Measurements from ENCODE around the gene TSPOAP1. TPM values are rescaled to one million over a fixed set of nuclear protein-coding genes. Genes with fewer than 3 reads are reported as not detected.

TSPOAP1 gene
- total RNA-seq, 2 donors from 2014 or later, result 31.3 to 36.8 TPM

DNA sequence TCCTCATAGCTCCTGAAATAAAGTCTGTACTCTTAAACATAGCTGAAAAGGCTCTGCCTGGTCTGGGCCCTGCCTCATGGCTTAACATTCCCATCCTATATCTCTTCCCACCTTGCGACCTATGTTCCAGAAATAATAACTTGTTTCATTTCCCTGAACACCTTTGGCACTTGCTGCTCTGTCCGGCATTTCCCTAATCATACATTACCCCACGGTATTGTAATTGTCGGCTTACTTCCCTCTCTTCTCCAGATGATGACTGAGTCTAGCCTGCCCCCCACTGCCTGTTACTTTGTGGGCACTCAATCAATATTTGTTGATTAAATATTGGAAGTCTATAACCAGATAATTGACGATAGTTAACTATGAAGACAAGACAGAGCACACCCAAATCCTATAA lies 46.7 kb upstream of the TSPOAP1 start:
- no peak overlapping the region for H3K27ac ChIP-seq (ENCODE audit: low read depth, low read length)
- H3K36me3 ChIP-seq (ENCODE audit: control insufficient read depth, insufficient read depth, low read length), result no peaks in the 10 kb centered on the region
- no peaks in the 10 kb centered on the region for H3K9me3 ChIP-seq (ENCODE audit: control insufficient read depth, low read length)
- Mint-ChIP-seq H3K27me3 (ENCODE audit: insufficient read depth) (no peaks in the 10 kb centered on the region), H3K4me3 (no peak overlapping the region), H3K4me1 (peaks cover 12% of the 10 kb centered on the region), H3K27ac (no peak overlapping the region), H3K36me3 (ENCODE audit: low read depth) (no peaks in the 10 kb centered on the region), H3K9me3 (no peaks in the 10 kb centered on the region)
- no peak overlapping the region for H3K9ac ChIP-seq (ENCODE audit: extremely low read depth, low read length, poor library complexity, severe bottlenecking)
- H3K4me3 ChIP-seq (ENCODE audit: low read length), result no peak overlapping the region
- no peaks in the 10 kb centered on the region for H3K27me3 ChIP-seq (ENCODE audit: control insufficient read depth, insufficient read depth, low read length, poor library complexity, severe bottlenecking)
- TF ChIP-seq, protein P1, sequence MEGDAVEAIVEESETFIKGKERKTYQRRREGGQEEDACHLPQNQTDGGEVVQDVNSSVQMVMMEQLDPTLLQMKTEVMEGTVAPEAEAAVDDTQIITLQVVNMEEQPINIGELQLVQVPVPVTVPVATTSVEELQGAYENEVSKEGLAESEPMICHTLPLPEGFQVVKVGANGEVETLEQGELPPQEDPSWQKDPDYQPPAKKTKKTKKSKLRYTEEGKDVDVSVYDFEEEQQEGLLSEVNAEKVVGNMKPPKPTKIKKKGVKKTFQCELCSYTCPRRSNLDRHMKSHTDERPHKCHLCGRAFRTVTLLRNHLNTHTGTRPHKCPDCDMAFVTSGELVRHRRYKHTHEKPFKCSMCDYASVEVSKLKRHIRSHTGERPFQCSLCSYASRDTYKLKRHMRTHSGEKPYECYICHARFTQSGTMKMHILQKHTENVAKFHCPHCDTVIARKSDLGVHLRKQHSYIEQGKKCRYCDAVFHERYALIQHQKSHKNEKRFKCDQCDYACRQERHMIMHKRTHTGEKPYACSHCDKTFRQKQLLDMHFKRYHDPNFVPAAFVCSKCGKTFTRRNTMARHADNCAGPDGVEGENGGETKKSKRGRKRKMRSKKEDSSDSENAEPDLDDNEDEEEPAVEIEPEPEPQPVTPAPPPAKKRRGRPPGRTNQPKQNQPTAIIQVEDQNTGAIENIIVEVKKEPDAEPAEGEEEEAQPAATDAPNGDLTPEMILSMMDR (conservative IDR thresholded peaks at IDR 0.05), result no peak
- peak; percentile 26 for DNase-seq
- WGBS, 2 experiments (ENCODE audit: insufficient coverage in 1 of 2, insufficient read length in 1 of 2), result 89 to 92% methylated on average over 4 to 5 of the region's 5 CpGs
- H3K4me1 ChIP-seq (ENCODE audit: control insufficient read depth, insufficient read depth, low read length), result no peaks in the 10 kb centered on the region

- H3K9me3 Mint-ChIP-seq, result no peaks in the 10 kb centered on the region
- Histone ChIP-seq H3K4me1 (ENCODE audit: control insufficient read depth, insufficient read depth, low read length) (no peaks in the 10 kb centered on the region), H3K36me3 (ENCODE audit: control insufficient read depth, insufficient read depth, low read length) (no peaks in the 10 kb centered on the region), H3K4me3 (ENCODE audit: low read length) (no peak overlapping the region), H3K27ac (ENCODE audit: low read depth, low read length) (no peak overlapping the region), H3K9ac (ENCODE audit: extremely low read depth, low read length, poor library complexity, severe bottlenecking) (no peak overlapping the region), H3K27me3 (ENCODE audit: control insufficient read depth, insufficient read depth, low read length, poor library complexity, severe bottlenecking) (no peaks in the 10 kb centered on the region), H3K9me3 (ENCODE audit: control insufficient read depth, low read length) (no peaks in the 10 kb centered on the region)
- DNase-seq, result no peak
- H3K27me3 Mint-ChIP-seq (ENCODE audit: insufficient read depth), result no peaks in the 10 kb centered on the region
- 85% methylated on average over 1 of the region's 1 CpG; no CpG with 5 or more reads in 1 of the 2 experiments for WGBS, 2 experiments (ENCODE audit: insufficient coverage in 1 of 2, insufficient read length in 1 of 2)
- no peak overlapping the region for H3K27ac Mint-ChIP-seq
- H3K4me1 Mint-ChIP-seq, result peaks cover 12% of the 10 kb centered on the region
- no peak overlapping the region for H3K4me3 Mint-ChIP-seq
- no peaks in the 10 kb centered on the region for H3K36me3 Mint-ChIP-seq (ENCODE audit: low read depth)
- TF ChIP-seq, protein P1 (conservative IDR thresholded peaks at IDR 0.05), result no peak
These were observed 45.3 kb upstream of the TSPOAP1 start for GRCh38 chr17:58373923-58374322.

DNA sequence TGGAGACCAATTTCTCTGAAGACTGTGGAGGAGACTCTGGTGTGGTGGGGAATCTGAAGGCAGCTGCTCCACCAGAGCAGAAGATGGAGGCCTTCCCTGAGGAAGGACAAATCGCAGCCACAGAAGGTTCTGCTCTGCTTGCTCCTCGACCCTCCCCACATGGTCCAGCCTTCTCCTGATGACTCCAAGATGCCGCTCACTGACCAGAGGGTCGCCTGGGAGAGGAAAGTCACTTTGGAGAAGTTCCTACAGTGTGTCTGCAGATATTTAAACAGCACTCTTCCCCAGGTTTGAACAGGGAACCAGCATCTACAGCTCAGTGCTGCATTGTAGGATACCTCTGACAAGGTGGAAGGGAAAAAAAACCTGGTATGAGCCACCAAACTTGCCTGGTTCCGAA lies 44.4 kb upstream of the TSPOAP1 start:
- H3K36me3 Mint-ChIP-seq (ENCODE audit: low read depth), result no peaks in the 10 kb centered on the region
- H3K4me1 ChIP-seq (ENCODE audit: control insufficient read depth, insufficient read depth, low read length), result no peaks in the 10 kb centered on the region
- H3K9ac ChIP-seq (ENCODE audit: extremely low read depth, low read length, poor library complexity, severe bottlenecking), result no peak overlapping the region
- H3K36me3 ChIP-seq (ENCODE audit: control insufficient read depth, insufficient read depth, low read length), result no peaks in the 10 kb centered on the region
- H3K27me3 Mint-ChIP-seq (ENCODE audit: insufficient read depth), result no peaks in the 10 kb centered on the region
- WGBS, 2 experiments (ENCODE audit: insufficient coverage in 1 of 2, insufficient read length in 1 of 2), result 88 to 100% methylated on average over 2 to 5 of the region's 5 CpGs
- H3K4me3 Mint-ChIP-seq, result no peak overlapping the region
- H3K9me3 Mint-ChIP-seq, result no peaks in the 10 kb centered on the region
- DNase-seq, result no peak
- no peaks in the 10 kb centered on the region for H3K27me3 ChIP-seq (ENCODE audit: control insufficient read depth, insufficient read depth, low read length, poor library complexity, severe bottlenecking)
- peaks cover 12% of the 10 kb centered on the region for H3K4me1 Mint-ChIP-seq
- TF ChIP-seq, protein P1 (conservative IDR thresholded peaks at IDR 0.05), result no peak
- no peak overlapping the region for H3K4me3 ChIP-seq (ENCODE audit: low read length)
- H3K27ac ChIP-seq (ENCODE audit: low read depth, low read length), result no peak overlapping the region
- H3K27ac Mint-ChIP-seq, result no peak overlapping the region
- H3K9me3 ChIP-seq (ENCODE audit: control insufficient read depth, low read length), result no peaks in the 10 kb centered on the region
